ENCODE results near the gene PRKG1. TPM values are rescaled to one million over a fixed set of nuclear protein-coding genes. Genes with fewer than 3 reads are reported as not detected.

PRKG1 gene
- total and polyA plus RNA-seq, 2 experiments from 2014 or later: 18.2 to 21.1 TPM

GRCh38 chr10:51421853-51422252 lies 347.6 kb downstream of the PRKG1 start (continued):
- TF ChIP-seq, protein P1, sequence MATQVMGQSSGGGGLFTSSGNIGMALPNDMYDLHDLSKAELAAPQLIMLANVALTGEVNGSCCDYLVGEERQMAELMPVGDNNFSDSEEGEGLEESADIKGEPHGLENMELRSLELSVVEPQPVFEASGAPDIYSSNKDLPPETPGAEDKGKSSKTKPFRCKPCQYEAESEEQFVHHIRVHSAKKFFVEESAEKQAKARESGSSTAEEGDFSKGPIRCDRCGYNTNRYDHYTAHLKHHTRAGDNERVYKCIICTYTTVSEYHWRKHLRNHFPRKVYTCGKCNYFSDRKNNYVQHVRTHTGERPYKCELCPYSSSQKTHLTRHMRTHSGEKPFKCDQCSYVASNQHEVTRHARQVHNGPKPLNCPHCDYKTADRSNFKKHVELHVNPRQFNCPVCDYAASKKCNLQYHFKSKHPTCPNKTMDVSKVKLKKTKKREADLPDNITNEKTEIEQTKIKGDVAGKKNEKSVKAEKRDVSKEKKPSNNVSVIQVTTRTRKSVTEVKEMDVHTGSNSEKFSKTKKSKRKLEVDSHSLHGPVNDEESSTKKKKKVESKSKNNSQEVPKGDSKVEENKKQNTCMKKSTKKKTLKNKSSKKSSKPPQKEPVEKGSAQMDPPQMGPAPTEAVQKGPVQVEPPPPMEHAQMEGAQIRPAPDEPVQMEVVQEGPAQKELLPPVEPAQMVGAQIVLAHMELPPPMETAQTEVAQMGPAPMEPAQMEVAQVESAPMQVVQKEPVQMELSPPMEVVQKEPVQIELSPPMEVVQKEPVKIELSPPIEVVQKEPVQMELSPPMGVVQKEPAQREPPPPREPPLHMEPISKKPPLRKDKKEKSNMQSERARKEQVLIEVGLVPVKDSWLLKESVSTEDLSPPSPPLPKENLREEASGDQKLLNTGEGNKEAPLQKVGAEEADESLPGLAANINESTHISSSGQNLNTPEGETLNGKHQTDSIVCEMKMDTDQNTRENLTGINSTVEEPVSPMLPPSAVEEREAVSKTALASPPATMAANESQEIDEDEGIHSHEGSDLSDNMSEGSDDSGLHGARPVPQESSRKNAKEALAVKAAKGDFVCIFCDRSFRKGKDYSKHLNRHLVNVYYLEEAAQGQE (IDR thresholded peaks at IDR 0.05; ENCODE audit: unreplicated experiment): no peak
- TF ChIP-seq, protein P2, sequence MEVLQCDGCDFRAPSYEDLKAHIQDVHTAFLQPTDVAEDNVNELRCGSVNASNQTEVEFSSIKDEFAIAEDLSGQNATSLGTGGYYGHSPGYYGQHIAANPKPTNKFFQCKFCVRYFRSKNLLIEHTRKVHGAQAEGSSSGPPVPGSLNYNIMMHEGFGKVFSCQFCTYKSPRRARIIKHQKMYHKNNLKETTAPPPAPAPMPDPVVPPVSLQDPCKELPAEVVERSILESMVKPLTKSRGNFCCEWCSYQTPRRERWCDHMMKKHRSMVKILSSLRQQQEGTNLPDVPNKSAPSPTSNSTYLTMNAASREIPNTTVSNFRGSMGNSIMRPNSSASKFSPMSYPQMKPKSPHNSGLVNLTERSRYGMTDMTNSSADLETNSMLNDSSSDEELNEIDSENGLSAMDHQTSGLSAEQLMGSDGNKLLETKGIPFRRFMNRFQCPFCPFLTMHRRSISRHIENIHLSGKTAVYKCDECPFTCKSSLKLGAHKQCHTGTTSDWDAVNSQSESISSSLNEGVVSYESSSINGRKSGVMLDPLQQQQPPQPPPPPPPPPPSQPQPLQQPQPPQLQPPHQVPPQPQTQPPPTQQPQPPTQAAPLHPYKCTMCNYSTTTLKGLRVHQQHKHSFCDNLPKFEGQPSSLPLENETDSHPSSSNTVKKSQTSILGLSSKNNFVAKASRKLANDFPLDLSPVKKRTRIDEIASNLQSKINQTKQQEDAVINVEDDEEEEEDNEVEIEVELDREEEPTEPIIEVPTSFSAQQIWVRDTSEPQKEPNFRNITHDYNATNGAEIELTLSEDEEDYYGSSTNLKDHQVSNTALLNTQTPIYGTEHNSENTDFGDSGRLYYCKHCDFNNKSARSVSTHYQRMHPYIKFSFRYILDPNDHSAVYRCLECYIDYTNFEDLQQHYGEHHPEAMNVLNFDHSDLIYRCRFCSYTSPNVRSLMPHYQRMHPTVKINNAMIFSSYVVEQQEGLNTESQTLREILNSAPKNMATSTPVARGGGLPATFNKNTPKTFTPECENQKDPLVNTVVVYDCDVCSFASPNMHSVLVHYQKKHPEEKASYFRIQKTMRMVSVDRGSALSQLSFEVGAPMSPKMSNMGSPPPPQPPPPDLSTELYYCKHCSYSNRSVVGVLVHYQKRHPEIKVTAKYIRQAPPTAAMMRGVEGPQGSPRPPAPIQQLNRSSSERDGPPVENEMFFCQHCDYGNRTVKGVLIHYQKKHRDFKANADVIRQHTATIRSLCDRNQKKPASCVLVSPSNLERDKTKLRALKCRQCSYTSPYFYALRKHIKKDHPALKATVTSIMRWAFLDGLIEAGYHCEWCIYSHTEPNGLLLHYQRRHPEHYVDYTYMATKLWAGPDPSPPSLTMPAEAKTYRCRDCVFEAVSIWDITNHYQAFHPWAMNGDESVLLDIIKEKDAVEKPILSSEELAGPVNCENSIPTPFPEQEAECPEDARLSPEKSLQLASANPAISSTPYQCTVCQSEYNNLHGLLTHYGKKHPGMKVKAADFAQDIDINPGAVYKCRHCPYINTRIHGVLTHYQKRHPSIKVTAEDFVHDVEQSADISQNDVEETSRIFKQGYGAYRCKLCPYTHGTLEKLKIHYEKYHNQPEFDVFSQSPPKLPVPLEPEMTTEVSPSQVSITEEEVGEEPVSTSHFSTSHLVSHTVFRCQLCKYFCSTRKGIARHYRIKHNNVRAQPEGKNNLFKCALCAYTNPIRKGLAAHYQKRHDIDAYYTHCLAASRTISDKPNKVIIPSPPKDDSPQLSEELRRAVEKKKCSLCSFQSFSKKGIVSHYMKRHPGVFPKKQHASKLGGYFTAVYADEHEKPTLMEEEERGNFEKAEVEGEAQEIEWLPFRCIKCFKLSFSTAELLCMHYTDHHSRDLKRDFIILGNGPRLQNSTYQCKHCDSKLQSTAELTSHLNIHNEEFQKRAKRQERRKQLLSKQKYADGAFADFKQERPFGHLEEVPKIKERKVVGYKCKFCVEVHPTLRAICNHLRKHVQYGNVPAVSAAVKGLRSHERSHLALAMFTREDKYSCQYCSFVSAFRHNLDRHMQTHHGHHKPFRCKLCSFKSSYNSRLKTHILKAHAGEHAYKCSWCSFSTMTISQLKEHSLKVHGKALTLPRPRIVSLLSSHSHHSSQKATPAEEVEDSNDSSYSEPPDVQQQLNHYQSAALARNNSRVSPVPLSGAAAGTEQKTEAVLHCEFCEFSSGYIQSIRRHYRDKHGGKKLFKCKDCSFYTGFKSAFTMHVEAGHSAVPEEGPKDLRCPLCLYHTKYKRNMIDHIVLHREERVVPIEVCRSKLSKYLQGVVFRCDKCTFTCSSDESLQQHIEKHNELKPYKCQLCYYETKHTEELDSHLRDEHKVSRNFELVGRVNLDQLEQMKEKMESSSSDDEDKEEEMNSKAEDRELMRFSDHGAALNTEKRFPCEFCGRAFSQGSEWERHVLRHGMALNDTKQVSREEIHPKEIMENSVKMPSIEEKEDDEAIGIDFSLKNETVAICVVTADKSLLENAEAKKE (CRISPR knock-in tag; IDR thresholded peaks at IDR 0.05): no peak

- Histone ChIP-seq H3K4me2 (no peak overlapping the region), H3K36me3 (ENCODE audit: insufficient read depth) (no peaks in the 10 kb centered on the region), H3F3A (replicated peaks; ENCODE audit: low read depth) (no peaks in the 10 kb centered on the region), H3K27ac (ENCODE audit: low read depth) (no peak overlapping the region), H3K4me1 (ENCODE audit: insufficient read depth) (no peaks in the 10 kb centered on the region), H3K4me3 (no peak overlapping the region), H3K79me2 (replicated peaks; ENCODE audit: insufficient read depth) (no peaks in the 10 kb centered on the region), H4K20me1 (replicated peaks; ENCODE audit: insufficient read depth) (no peaks in the 10 kb centered on the region), H3K9me2 (ENCODE audit: insufficient read depth) (peaks cover under 1% of the 10 kb centered on the region; the same call in 1 of the 2 replicates), H3K27me3 (ENCODE audit: insufficient read depth) (no peaks in the 10 kb centered on the region), H2AFZ (no peak overlapping the region; the same call in 1 of the 2 replicates)
- DNase-seq (ENCODE audit: low spot score) (peak; percentile 79), ATAC-seq (peak; percentile 93)
- Mint-ChIP-seq H3K36me3 (ENCODE audit: low read depth) (no peaks in the 10 kb centered on the region), H3K27me3 (ENCODE audit: insufficient read depth, low read depth, poor library complexity) (no peaks in the 10 kb centered on the region), H3K9me3 (no peaks in the 10 kb centered on the region), H3K27ac (peak overlapping the region; percentile 36), H3K4me1 (peaks cover 11% of the 10 kb centered on the region; the same call in 2 of the 3 replicates), H3K4me3 (no peak overlapping the region)
- TF ChIP-seq CTCF (conservative IDR thresholded peaks at IDR 0.05; ENCODE audit: low read depth in 2 of 2) (peak; percentile 86 to 96), EZH2 (IDR thresholded peaks at IDR 0.05; ENCODE audit: low read depth, unreplicated experiment) (no peak)
These were observed 348.2 kb downstream of the PRKG1 start for GRCh38 chr10:51422311-51423120.

Data from GM23338 (cell line).